ENCODE data around the gene CCDC85B. TPM values are rescaled to one million over a fixed set of nuclear protein-coding genes. Genes with fewer than 3 reads are reported as not detected.

The CCDC85B gene
- total RNA-seq, 1 donor from 2014 or later: 29.3 TPM

- Mint-ChIP-seq H3K27me3 (ENCODE audit: low read depth) (peaks cover 33% of the 10 kb centered on the region), H3K36me3 (ENCODE audit: low read depth) (no peaks in the 10 kb centered on the region), H3K4me3 (peak overlapping the region; percentile 83), H3K4me1 (peaks cover 40% of the 10 kb centered on the region), H3K9me3 (no peaks in the 10 kb centered on the region), H3K27ac (ENCODE audit: unreplicated experiment) (no peak overlapping the region)
- TF ChIP-seq, protein P1, sequence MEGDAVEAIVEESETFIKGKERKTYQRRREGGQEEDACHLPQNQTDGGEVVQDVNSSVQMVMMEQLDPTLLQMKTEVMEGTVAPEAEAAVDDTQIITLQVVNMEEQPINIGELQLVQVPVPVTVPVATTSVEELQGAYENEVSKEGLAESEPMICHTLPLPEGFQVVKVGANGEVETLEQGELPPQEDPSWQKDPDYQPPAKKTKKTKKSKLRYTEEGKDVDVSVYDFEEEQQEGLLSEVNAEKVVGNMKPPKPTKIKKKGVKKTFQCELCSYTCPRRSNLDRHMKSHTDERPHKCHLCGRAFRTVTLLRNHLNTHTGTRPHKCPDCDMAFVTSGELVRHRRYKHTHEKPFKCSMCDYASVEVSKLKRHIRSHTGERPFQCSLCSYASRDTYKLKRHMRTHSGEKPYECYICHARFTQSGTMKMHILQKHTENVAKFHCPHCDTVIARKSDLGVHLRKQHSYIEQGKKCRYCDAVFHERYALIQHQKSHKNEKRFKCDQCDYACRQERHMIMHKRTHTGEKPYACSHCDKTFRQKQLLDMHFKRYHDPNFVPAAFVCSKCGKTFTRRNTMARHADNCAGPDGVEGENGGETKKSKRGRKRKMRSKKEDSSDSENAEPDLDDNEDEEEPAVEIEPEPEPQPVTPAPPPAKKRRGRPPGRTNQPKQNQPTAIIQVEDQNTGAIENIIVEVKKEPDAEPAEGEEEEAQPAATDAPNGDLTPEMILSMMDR (conservative IDR thresholded peaks at IDR 0.05): no peak
- no peak for DNase-seq (ENCODE audit: low read depth, low spot score)
Observed at GRCh38 chr11:65892661-65893317, 2.3 kb downstream of the CCDC85B start.

- no peaks in the 10 kb centered on the region for H3K9me3 Mint-ChIP-seq
- TF ChIP-seq, protein P1 (conservative IDR thresholded peaks at IDR 0.05): no peak
- H3K27me3 Mint-ChIP-seq (ENCODE audit: low read depth): peaks cover 39% of the 10 kb centered on the region
- H3K4me1 Mint-ChIP-seq: peaks cover 34% of the 10 kb centered on the region
- H3K36me3 Mint-ChIP-seq (ENCODE audit: low read depth): no peaks in the 10 kb centered on the region
- DNase-seq (ENCODE audit: low read depth, low spot score): no peak
- H3K27ac Mint-ChIP-seq (ENCODE audit: unreplicated experiment): no peak overlapping the region
- peak overlapping the region; percentile 78 for H3K4me3 Mint-ChIP-seq
Observed at GRCh38 chr11:65894034-65894591, 3.6 kb downstream of the CCDC85B start.

- H3K27ac Mint-ChIP-seq (ENCODE audit: unreplicated experiment): no peak overlapping the region
- DNase-seq (ENCODE audit: low read depth, low spot score): no peak
- H3K4me1 Mint-ChIP-seq: peaks cover 22% of the 10 kb centered on the region
- no peaks in the 10 kb centered on the region for H3K36me3 Mint-ChIP-seq (ENCODE audit: low read depth)
- peak overlapping the region; percentile 65 for H3K4me3 Mint-ChIP-seq
- H3K9me3 Mint-ChIP-seq: no peaks in the 10 kb centered on the region
- H3K27me3 Mint-ChIP-seq (ENCODE audit: low read depth): peaks cover 38% of the 10 kb centered on the region
- TF ChIP-seq, protein P1 (conservative IDR thresholded peaks at IDR 0.05): no peak
Observed at GRCh38 chr11:65895482-65895981, 5.1 kb downstream of the CCDC85B start.

- Mint-ChIP-seq H3K9me3 (no peaks in the 10 kb centered on the region), H3K4me3 (peak overlapping the region; percentile 65), H3K27me3 (ENCODE audit: low read depth) (peaks cover 46% of the 10 kb centered on the region), H3K27ac (ENCODE audit: unreplicated experiment) (no peak overlapping the region), H3K36me3 (ENCODE audit: low read depth) (no peaks in the 10 kb centered on the region), H3K4me1 (peaks cover 28% of the 10 kb centered on the region)
- no peak for DNase-seq (ENCODE audit: low read depth, low spot score)
- TF ChIP-seq, protein P1 (conservative IDR thresholded peaks at IDR 0.05): no peak
Observed at GRCh38 chr11:65896034-65896999, 5.8 kb downstream of the CCDC85B start.

DNA sequence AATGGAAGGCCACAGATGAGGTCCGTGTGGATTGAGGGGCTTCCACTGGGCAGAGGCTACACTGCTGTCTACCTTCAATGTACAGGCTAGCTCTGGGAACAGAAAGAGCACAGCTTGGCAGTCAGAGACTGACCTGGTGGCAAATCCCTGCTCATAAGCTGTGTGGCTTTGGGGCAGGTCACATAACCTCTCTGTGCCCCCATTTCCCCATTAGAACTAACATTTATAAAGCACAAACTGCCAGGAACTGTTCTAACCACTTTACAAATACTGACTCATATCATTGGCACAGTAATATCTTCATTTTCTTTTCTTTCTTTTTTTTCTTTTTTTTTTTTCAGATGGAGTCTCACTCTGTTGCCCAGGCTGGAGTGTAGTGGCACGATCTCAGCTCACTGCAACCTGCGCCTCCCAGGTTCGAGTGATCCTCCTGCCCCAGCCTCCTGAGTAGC is 6.6 kb downstream of the CCDC85B start:
- no peak for DNase-seq (ENCODE audit: low read depth, low spot score)
- Mint-ChIP-seq H3K36me3 (ENCODE audit: low read depth) (no peaks in the 10 kb centered on the region), H3K9me3 (no peaks in the 10 kb centered on the region), H3K27me3 (ENCODE audit: low read depth) (peaks cover 54% of the 10 kb centered on the region), H3K27ac (ENCODE audit: unreplicated experiment) (no peak overlapping the region), H3K4me1 (peaks cover 28% of the 10 kb centered on the region), H3K4me3 (peak overlapping the region; percentile 38)
- TF ChIP-seq, protein P1 (conservative IDR thresholded peaks at IDR 0.05): no peak

Measured in neural crest cell (in vitro differentiated cells).